GM21619 (cell line): ENCODE results near the gene CYP2E1.
"Not testable (repeated sequence)": the region's sequence is repeated elsewhere in the genome, so short reads cannot be mapped to it uniquely, and the experiment has no call there.

Experiments
- ATAC-seq: cut with Tn5 transposase; IDR thresholded peaks from one replicate; pipeline ENCODE4 v1.9.1; 2021; ENCODE audit not compliant: unreplicated experiment

The CYP2E1 gene

GRCh38 chr10:133568831-133569527 is 41.8 kb downstream of the CYP2E1 start:
- ATAC-seq = not testable (repeated sequence)

GRCh38 chr10:133569801-133570200 is 42.6 kb downstream of the CYP2E1 start:
- ATAC-seq = not testable (repeated sequence)

- not testable (repeated sequence) for ATAC-seq
Observed at GRCh38 chr10:133572055-133572454, 44.9 kb downstream of the CYP2E1 start.

DNA sequence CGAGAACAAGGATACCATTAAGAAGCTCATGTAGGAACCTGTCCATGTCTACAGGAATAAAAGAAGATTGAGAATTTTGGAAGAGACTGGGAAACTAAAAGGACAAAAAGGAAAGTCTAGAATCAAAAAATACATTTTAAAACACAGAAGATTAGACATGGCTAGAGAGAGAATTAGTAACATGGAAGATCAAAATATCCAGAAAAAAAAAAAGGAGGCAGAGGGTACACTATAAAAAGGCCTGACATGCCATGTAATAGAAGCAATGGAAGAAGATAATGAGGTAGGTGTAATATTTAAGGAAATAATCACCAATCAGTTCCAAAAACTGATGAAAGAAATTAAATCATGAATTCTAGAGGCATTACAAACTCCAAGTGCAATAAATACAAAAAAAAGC is 46.3 kb downstream of the CYP2E1 start:
- not testable (repeated sequence) for ATAC-seq

DNA sequence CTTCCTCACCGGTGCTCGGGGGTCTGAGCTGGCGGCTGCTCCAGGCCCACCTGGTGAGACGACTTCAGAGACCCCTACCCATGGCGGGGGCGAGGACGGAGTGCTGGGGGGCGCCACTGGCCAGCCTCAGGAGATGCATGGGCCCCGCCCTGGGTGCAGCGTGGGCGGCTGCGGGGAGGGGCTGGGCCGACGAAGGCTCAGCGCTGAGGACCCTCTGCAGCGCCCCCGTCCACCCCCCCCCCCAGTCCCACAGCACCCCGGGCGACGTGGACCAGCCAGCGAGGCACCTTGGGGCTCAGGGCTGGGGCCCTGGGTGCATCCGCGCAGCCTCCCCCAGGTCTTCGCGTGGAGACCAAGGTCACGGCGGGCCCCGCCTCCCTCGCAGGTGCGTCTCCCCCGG is 49.9 kb downstream of the CYP2E1 start:
- ATAC-seq = not testable (repeated sequence)
